GM18870 (cell line): ENCODE measurements around the gene FDX2.

Source experiments
- ATAC-seq: cut with Tn5 transposase; IDR thresholded peaks from one replicate; pipeline ENCODE4 v1.9.1; 2021; ENCODE audit warnings: moderate library complexity; ENCODE audit not compliant: unreplicated experiment

FDX2 gene

DNA sequence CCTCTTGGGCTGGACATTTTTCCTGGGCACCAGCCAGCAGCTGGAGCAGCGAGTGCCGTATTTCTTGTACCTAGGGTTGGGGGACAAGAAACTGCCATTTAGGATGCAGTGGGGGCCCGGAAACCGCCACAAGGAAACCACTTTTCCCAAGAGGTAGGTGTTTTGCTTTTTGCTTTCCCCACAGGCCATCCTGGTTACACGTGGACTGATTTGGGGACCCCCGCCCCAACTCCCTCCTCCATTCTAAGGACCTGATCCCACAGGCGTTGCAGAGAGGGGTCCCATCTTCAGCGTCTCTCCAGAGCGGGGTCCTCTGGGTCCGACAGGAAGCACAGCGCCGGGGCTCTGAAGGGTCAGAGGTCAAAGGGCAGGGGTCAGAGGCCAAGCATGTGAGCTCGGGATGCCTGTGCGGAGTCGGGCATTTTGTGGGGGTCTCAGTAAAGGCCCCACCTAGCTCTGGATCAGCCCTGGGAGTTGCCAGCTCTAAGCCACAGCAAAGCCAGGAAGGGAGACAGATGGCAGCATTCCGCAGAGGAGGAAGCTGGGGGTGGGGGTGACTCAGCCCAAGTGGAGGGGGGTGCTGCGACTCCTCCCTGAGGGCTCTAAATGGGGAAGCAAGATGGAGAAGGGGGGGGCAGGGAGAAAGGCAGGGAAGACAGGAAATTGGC lies 10.5 kb downstream of the FDX2 start:
- no peak for ATAC-seq

DNA sequence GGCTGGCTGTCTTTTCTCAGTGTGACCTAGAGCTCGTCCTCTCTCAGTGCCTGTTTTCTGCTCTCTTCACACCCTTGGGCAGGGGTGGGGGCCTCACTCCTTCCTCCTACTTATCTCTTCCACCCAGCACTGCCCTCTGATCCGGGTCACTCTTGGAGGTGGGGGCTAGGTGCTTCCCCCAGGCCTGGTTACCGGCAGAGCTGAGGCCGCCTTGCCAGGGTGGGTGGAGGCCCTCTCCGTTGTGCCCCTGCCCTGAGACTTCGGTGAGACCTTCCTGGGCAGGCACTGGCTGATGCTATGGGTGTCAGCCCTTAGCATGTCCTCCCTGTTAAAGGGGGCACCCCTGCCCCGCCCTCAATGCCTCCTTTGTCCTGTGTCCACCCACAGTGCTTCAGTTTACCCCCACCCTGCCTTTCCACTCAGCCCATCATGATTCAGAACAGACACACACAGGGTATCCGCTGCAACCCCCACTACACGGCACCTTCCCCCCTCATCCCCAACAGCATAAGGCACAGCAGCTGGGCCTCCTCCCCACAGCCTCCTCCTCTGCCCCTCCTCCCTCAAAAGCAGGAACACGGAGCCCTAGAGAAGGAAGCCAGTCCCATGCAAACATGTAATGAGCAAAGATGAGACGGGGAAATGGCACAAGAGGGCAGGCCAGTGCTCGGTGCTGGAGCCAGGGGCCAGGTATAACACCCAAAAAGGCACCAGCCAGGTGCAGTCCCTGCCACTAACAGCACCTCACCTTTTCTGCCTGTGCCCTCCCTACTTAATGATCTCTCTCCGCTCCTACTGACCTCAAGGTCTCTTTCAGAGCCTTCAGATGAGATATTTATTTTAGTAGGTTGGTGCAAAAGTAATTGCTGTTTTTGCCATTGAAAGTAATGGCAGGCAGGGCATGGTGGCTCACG lies 16.0 kb downstream of the FDX2 start:
- ATAC-seq = no peak

DNA sequence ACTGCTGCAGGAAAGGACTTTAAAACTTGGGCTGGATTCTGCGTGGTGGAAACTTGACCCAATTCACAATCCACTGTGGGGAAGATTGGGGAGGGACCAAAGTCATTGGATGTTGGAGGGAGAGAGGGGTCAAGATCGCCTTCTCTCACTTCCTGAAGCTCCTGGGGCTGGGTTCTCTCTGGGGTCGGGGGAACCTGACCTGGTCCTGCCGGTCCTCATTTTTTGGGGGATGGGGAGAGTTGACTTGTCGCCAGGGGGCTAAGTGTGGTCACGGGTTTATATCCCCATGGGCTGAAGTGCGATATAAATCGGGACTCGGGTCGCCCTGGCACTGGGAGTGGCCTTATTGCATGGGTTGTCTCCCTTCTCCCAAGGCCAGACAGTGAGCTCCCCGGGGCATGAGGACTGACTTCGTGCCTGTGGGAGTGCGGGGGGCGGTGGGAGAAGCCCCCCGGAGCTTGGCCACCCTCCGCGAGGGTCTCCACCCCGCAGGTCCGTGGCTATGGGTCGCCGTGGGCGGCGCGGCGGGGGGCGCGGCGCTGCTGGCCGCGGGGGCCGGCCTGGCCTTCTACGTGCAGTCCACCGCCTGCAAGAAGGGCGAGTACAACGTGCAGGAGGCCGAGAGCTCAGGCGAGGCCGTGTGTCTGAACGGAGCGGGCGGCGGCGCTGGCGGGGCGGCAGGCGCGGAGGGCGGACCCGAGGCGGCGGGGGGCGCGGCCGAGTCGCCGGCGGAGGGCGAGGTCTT lies 19.8 kb downstream of the FDX2 start:
- no peak for ATAC-seq

DNA sequence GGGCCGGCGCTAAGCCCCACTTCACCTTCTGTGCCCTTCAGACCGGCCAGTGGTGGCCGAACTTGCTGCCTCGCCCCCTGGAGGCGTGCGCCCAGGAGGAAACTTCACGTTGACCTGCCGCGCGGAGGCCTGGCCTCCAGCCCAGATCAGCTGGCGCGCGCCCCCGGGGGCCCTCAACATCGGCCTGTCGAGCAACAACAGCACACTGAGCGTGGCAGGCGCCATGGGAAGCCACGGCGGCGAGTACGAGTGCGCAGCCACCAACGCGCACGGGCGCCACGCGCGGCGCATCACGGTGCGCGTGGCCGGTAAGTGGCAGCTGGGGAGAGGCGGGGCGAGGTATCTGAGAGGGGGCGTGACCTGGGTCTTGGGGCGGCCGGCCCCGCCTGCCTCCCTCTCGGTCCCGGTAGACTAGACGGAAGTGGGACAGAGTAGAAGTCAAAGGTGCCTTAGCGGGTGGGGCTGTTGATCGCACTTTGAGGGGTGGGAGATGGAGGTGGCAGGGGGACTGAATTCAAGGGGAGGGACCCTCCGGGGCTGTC lies 20.4 kb downstream of the FDX2 start:
- no peak for ATAC-seq

DNA sequence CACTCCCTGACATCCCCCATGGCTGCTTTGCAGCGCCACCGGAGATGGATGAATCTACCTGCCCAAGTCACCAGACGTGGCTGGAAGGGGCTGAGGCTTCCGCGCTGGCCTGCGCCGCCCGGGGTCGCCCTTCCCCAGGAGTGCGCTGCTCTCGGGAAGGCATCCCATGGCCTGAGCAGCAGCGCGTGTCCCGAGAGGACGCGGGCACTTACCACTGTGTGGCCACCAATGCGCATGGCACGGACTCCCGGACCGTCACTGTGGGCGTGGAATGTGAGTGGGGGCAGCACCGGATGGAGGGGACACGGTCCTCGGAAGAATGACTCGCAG lies 21.5 kb downstream of the FDX2 start:
- no peak for ATAC-seq

DNA sequence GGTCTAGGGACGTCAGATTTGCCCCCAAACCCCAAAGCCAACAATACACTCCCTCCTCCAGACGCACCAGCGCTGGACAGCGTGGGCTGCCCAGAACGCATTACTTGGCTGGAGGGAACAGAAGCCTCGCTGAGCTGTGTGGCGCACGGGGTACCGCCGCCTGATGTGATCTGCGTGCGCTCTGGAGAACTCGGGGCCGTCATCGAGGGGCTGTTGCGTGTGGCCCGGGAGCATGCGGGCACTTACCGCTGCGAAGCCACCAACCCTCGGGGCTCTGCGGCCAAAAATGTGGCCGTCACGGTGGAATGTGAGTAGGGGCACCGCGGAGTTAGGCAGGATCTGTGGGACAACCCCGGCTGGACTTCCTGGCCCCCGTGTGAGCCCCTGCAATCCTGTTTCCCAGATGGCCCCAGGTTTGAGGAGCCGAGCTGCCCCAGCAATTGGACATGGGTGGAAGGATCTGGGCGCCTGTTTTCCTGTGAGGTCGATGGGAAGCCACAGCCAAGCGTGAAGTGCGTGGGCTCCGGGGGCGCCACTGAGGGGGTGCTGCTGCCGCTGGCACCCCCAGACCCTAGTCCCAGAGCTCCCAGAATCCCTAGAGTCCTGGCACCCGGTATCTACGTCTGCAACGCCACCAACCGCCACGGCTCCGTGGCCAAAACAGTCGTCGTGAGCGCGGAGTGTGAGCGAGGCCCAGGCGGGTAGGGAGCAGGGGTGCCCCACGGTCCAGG lies 22.0 kb downstream of the FDX2 start:
- no peak for ATAC-seq

DNA sequence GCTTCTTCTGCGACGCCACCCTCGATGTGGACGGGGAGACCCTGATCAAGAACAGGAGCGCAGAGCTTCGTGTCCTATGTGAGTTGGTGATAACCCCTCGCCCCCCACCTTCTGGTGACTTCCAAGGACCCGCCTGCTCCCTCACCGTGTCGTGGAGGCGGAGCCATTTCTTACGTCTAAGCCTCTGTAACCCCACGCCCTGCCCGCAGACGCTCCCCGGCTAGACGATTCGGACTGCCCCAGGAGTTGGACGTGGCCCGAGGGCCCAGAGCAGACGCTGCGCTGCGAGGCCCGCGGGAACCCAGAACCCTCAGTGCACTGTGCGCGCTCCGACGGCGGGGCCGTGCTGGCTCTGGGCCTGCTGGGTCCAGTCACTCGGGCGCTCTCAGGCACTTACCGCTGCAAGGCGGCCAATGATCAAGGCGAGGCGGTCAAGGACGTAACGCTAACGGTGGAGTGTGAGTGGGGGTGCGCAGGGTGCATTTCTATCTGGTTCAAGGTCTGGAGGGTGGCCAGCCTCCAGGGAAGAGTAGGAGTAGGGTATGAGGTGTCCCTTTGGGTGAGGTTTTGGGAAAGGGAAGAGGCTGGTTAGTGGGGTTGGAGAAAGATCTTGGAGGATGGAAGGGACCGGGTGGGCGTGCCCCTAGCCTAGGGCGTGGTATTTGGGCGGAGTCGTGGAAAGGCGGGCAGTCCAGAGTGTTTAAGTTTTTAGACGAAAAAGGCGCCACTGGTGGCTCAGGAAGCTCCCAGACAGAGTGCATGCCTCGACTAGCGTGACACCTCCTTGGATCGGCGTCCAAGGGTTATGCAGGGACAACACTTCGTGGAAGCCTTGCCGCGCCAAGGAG lies 22.8 kb downstream of the FDX2 start:
- no peak for ATAC-seq

DNA sequence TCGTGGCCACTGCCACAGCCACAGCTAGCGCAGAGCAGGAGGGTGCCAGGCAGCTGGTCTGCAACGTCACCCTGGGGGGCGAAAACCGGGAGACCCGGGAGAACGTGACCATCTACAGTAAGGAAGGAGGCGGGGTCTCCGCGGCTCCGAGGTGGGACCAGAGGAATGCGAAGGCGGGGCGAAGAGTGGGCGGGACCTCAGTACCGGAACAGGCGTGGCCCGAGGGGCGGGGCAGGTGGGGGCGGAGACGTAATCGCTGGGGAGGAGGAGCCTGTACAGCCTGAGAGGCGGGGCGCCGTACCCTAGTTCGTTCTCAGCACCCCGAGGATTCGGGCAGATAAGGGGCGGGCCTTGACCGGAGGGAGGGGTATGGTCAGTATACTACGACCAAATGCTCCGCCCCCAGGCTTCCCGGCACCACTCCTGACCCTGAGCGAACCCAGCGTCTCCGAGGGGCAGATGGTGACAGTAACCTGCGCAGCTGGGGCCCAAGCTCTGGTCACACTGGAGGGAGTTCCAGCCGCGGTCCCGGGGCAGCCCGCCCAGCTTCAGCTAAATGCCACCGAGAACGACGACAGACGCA lies 23.5 kb downstream of the FDX2 start:
- no peak for ATAC-seq

DNA sequence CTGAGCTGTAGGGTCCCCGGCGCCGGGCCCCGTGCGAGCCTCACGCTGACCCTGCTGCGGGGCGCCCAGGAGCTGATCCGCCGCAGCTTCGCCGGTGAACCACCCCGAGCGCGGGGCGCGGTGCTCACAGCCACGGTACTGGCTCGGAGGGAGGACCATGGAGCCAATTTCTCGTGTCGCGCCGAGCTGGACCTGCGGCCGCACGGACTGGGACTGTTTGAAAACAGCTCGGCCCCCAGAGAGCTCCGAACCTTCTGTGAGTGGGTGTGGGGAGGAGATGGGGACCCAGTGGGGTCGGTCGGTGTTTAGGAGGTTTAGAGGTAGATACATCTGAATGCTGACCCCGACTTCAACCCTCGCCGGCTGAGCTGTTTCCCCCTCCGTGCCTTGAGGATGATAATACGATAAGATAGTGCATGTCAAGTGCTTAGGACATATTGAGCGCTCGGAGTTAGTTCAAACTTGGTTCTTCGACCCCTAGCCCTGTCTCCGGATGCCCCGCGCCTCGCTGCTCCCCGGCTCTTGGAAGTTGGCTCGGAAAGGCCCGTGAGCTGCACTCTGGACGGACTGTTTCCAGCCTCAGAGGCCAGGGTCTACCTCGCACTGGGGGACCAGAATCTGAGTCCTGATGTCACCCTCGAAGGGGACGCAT lies 24.1 kb downstream of the FDX2 start:
- ATAC-seq = no peak

DNA sequence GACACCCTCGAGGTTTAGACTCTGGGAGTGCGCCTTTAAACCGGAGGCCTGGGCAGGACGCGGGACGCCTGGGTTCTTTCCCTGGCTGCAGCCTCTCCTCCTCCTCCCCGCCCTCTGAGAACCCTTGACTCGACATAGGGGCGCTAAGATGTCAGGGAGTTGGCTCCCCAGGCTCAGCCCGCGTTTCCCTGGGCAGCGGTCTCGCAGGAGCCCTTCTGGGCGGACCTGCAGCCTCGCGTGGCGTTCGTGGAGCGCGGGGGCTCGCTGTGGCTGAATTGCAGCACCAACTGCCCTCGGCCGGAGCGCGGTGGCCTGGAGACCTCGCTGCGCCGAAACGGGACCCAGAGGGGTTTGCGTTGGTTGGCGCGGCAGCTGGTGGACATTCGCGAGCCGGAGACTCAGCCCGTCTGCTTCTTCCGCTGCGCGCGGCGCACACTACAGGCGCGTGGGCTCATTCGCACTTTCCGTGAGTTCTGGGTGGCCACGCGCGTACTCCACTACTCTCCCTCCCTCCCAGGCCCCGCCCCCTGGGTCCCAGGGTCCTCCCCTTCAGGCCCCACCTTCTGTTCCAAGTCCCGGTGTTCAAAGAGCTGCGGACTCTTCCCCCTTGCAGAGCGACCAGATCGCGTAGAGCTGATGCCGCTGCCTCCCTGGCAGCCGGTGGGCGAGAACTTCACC lies 24.8 kb downstream of the FDX2 start:
- ATAC-seq = no peak

DNA sequence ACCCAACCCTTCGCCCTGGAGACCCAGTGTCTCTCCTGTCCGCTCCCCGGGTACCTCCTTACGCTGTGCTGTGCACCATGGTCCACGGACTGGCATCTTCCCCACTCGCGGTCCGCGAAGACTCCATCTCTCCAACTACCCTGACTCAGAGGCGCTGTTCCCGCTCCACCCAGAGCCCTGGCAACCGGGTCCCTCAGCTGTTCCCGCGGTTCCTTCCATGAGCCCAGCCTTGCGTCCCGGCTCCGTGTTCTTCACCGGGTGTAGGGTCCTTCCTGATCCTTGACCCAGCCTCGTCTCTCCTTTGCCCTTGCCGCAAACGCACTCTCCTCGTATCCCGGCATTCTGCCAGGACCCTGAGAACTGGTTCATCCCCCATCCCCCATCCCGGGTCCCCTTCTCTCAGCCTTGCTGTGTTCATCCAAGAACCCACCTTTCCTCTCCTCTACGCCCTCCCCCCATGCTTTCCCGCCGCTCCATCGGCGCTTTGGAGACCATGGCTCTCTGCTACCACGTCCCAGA lies 25.4 kb downstream of the FDX2 start:
- no peak for ATAC-seq

DNA sequence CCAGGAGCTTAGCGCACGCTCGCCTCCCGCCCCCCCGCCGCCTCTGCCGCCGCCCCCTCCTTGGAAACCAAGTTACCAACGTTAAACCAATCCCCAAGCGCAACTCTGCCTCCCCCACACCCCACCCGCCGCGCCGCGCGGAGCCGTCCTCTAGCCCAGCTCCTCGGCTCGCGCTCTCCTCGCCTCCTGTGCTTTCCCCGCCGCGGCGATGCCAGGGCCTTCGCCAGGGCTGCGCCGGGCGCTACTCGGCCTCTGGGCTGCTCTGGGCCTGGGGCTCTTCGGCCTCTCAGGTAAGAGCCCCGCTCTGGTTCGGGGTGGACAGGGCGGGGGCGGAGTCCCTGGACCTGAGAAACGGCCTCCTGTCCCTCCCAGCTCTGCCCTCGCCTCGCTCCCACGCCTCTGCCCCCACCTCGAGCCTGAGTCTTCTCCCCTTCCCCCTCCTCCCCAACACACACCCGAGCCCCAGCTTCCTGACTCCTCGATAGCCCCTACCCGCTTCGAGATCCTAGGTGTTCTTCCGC lies 25.9 kb downstream of the FDX2 start, which contains the start of gene ICAM5:
Gene ICAM5, plus strand, starts transcription at position 117 of the 521 bp plus-strand sequence. Its CDS starts 92 bp downstream, at position 209.
- ATAC-seq = no peak

DNA sequence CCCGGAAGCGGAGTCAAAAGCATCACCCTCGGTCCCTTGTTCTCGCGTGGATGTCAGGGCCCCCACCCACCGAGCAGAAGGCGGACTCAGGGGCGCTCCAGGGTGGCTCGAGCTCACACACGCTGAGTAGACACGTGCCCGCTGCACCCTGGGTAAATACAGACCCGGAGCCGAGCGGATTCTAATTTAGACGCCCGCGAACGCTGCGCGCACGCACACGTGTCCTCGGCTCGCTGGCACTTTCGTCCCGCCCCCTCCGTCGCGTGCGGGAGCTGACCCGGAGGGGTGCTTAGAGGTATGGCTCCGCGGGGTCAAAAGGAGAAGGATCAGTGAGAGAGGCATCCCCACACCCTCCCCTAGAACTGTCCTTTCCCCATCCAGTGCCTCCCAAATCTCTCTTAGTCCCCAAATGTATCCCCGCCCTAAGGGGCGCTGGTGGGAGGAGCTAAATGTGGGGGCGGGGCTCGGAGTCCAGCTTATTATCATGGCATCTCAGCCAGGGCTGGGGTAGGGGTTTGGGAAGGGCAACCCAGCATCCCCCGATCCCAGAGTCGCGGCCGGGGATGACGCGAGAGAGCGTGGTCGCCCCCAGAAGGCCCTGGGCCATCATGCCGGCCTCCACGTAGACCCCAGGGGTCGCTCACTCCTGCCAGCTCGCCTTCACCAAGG lies 26.5 kb downstream of the FDX2 start:
- ATAC-seq = no peak

DNA sequence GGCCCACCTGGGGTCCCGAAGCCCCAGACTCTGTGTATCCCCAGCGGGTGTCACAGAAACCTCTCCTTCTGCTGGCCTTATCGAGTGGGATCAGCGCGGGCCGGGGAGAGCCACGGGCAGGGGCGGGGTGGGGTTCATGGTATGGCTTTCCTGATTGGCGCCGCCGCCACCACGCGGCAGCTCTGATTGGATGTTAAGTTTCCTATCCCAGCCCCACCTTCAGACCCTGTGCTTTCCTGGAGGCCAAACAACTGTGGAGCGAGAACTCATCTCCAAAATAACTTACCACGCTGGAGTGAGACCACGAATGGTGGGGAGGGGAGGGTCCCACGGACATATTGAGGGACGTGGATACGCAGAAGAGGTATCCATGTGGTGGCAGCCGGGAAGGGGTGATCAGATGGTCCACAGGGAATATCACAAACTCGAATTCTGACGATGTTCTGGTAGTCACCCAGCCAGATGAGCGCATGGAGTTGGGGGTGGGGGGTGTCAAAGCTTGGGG lies 27.1 kb downstream of the FDX2 start:
- ATAC-seq = no peak

DNA sequence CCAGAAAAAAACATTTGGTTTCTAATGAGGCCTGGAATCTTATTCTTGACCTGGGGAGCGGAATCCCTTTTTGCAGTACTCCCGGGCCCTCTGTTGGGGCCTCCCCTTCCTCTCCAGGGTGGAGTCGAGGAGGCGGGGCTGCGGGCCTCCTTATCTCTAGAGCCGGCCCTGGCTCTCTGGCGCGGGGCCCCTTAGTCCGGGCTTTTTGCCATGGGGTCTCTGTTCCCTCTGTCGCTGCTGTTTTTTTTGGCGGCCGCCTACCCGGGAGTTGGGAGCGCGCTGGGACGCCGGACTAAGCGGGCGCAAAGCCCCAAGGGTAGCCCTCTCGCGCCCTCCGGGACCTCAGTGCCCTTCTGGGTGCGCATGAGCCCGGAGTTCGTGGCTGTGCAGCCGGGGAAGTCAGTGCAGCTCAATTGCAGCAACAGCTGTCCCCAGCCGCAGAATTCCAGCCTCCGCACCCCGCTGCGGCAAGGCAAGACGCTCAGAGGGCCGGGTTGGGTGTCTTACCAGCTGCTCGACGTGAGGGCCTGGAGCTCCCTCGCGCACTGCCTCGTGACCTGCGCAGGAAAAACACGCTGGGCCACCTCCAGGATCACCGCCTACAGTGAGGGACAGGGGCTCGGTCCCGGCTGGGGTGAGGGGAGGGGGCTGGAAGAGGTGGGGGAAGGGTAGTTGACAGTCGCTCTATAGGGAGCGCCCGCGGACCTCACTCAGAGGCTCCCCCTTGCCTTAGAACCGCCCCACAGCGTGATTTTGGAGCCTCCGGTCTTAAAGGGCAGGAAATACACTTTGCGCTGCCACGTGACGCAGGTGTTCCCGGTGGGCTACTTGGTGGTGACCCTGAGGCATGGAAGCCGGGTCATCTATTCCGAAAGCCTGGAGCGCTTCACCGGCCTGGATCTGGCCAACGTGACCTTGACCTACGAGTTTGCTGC lies 28.7 kb downstream of the FDX2 start, which contains the start of gene ICAM4:
Gene ICAM4, plus strand, starts transcription at position 153 of the 935 bp plus-strand sequence. Its CDS starts 58 bp downstream, at position 211.
- ATAC-seq = no peak

DNA sequence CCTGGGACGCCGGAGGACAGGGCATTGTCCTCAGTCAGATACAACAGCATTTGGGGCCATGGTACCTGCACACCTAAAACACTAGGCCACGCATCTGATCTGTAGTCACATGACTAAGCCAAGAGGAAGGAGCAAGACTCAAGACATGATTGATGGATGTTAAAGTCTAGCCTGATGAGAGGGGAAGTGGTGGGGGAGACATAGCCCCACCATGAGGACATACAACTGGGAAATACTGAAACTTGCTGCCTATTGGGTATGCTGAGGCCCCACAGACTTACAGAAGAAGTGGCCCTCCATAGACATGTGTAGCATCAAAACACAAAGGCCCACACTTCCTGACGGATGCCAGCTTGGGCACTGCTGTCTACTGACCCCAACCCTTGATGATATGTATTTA lies 30.4 kb downstream of the FDX2 start:
- ATAC-seq = no peak
